GM18858 (cell line): ENCODE measurements around the gene ACD.

Source experiments
- ATAC-seq: cut with Tn5 transposase; IDR thresholded peaks from one replicate; pipeline ENCODE4 v1.9.1; 2021; ENCODE audit not compliant: unreplicated experiment

Gene ACD

DNA sequence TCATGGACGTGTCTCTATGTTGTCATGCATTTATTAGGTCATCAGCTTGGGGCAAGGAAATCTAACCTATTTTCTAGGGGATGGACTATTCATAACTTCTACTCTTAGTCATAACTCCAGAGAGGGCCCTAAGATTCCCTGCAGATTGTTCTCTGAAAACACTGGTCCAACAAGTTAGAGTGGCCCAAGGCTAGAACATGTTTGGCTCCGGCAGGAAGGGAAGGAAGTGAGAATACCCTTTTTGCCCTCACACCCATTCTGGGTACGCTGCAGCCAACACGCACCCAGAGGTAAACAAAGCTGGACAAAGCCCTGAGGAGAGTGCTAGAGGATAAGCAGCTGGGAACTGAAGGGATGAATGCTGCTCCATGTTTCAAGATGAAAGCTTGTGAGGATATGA is 16.5 kb upstream of the ACD start:
- ATAC-seq = no peak

GRCh38 chr16:67675999-67676398 is 15.9 kb upstream of the ACD start:
- ATAC-seq = no peak

- ATAC-seq = no peak
Observed at GRCh38 chr16:67675579-67675935, 15.5 kb upstream of the ACD start.

GRCh38 chr16:67674851-67675578 is 15.0 kb upstream of the ACD start:
- no peak for ATAC-seq

- no peak for ATAC-seq
Observed at GRCh38 chr16:67673712-67674580, 13.9 kb upstream of the ACD start.

DNA sequence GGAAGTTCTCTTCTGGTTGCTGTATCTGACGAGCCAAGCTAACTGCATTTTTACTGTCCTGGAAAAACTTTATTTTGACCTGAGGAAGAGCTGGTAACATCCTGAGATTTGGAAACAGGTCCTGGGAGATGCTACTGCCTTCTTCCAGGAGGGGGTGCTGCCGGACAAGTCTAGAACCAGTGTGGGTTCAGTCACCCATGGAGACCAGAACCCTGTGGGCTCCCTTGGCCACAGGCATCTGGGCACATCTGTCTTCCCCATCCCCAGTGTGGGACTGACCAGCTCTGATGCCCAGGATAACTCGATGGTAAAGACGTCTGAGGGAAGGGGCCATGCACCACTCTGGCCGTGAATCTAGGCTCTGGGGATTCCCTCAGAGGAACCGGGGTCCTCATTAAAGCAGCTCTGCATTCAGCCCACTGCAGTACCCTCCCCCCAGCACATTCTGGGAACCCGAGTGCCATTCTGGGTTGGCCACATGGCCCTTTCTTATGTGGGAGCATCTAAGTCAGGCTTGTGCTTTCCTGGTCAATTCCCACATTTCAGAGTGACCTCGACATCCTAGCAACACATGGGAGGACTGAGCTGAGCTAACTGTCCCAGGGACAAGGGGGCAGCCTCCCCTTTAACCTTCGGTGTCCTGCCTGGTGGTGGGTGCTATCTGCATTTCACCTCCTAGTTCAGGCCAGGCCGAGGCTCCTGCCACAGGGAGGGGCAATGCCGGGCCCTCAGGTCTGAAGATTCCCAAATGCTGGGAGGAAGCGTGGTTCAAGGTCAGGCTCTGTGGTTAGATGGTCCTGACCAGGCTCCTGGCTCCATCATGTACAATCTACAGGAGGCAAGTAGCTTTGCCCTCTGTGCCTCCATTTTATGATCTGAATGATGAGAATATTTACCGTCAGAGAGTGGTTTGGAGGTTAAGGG is 12.9 kb upstream of the ACD start:
- no peak for ATAC-seq

DNA sequence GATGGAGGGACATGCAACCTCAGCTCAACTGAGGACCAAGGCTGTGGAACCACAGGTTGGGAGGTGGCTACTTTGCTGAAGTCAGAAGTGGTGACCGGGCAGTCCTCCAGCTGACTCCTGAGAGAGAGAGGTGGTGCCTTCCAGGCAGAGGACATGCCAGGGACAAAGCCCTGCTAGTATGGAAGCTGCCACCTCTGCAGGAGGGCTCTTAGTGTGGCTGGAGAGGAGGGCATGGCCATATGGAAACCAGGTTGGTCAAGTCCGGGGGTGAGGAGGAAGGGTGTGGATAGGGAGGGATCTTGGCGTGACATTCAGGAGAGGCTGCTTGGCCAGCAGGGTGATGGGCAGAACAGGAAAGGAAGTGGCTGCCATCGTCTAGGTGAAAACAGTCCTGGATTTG is 12.2 kb upstream of the ACD start:
- ATAC-seq = no peak

DNA sequence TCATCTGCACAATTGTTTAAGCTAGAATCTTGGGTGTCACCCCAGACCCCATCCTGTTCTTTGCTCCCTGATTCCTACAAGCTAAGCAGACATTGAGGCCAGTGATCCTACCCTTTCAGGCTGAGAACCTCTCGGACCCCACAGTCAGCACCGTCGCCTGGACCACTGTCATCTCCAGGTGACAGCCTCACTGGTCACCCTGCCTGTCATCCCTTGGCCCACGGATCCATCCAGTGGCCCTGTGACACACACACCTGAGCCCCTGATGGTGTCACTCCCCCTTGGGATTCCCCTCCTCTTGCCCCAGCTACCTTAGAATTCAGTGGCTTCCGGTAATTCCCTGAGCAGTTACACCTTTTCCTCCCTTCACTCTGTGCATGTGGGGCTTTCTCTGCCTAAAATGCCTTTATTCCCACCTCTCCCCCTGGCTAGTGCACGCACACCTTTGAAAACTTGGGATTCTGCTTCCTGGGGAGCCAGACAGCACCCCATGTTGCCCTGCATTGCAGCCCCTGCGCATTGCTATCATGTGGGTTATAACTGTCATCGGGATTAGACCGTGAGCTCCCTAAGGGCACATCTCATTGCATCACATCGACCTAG is 9.5 kb upstream of the ACD start:
- ATAC-seq = no peak

GRCh38 chr16:67668495-67669157 is 8.6 kb upstream of the ACD start:
- no peak for ATAC-seq

- ATAC-seq = peak; percentile 71
Observed at GRCh38 chr16:67667817-67668494, 7.9 kb upstream of the ACD start.

GRCh38 chr16:67667453-67667816 is 7.4 kb upstream of the ACD start:
- ATAC-seq = no peak

- peak; percentile 44 for ATAC-seq
Observed at GRCh38 chr16:67666559-67667452, 6.7 kb upstream of the ACD start, which contains the start of the genes C16orf86 and ENKD1. C16orf86 (plus strand) TSS chr16:67666814; CDS start chr16:67666971, 157 bp downstream. ENKD1 (minus strand) TSS chr16:67666750; CDS start chr16:67666442, 308 bp downstream.

DNA sequence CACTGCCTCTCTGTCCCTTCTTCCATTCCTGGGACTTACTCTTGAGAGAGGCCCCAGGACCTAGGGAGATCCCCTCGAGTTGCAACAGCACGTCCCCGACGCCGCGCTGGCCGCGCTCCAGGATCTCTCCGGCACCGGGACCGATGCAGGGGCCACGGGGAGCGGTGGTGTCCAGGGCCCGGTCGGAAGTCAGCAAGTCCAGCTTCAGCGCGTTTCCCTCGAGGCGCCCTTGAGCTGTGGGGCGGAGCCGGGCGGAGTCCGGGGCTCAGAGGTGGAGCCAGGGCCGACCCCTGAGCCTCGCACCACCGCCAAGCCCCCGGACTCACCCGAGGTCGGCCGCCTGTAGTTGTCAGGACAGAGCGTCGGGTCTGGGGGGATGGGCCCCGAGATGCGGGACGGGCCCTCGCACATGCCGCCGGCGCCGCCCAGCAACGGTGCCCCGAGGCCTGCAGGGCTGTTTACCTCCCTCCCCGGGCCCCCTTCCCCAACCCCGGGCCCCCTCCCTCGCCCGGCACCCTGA is 6.0 kb upstream of the ACD start:
- ATAC-seq = no peak

DNA sequence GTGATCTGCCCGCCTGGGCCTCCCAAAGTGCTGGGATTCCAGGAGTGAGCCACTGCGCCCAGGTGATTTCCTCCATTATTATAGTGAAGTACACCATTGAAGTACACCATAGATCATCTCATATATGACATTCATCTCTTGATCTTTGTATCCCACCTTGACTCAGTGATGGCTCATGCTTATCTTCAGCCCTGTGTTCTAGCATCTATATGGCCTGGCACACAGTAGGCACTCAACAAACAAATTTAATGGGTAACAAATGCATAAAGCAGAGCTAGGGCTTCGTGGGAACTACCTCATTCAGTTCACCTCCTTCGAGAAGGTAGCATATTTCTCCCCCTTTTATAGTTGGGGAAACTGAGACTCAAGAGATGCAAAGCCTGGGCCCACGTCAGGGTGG is 5.5 kb upstream of the ACD start:
- ATAC-seq = no peak

DNA sequence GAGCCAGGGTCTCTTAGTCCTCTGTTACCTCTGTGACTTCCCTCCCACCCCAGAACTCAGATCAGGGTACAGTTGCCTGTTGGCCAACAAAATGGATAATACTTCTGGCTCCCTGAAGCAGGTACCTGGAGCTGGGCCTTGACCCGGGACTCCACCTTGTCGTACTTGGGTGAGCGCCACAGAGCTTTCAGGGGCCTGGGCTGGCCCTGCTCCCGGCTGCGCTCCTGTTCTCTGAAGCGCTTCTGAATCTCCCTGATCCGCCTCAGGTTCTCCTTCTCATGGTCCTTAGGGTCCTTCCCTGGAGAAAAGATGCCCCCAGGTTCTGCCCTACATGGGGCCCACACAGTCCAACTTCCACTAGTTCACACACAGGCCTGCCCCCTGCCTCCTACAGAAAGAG is 4.8 kb upstream of the ACD start:
- ATAC-seq = no peak

DNA sequence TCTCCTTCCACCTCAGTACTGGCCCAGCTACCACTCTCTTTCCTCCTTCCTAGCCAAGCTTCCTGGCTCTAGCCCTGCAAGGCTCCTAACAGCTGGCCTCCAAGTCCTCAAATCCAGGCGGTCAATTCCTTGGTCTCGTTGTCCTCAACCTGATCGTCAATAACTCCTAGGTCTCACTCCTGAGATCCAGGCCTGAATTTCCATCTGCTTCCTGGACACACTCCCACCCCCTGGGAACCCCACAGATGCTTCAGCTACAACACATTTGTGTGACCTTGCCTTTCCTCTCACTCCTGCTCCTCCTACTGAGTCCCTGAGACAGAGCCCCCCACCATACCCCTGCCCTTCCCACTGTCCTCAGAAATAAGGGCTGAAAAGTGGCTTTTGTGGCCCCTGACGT is 4.2 kb upstream of the ACD start:
- ATAC-seq = no peak

DNA sequence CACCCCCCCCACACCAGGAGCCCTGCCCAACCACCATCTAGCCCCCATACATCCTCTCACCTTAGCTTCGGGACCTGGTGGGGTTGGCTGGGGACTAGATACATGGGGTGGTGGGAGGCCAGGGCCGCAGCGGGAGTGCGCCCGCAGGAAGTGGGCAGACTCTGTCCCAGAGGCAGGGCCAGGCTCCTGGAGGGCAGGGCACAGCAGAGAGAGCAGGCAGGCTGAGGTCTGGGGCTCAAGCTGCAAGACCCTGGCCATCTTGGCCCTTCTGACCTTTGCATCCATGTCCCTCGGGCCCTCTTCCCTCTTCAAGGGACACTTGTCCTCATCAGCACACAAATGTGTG is 3.8 kb upstream of the ACD start:
- ATAC-seq = no peak

DNA sequence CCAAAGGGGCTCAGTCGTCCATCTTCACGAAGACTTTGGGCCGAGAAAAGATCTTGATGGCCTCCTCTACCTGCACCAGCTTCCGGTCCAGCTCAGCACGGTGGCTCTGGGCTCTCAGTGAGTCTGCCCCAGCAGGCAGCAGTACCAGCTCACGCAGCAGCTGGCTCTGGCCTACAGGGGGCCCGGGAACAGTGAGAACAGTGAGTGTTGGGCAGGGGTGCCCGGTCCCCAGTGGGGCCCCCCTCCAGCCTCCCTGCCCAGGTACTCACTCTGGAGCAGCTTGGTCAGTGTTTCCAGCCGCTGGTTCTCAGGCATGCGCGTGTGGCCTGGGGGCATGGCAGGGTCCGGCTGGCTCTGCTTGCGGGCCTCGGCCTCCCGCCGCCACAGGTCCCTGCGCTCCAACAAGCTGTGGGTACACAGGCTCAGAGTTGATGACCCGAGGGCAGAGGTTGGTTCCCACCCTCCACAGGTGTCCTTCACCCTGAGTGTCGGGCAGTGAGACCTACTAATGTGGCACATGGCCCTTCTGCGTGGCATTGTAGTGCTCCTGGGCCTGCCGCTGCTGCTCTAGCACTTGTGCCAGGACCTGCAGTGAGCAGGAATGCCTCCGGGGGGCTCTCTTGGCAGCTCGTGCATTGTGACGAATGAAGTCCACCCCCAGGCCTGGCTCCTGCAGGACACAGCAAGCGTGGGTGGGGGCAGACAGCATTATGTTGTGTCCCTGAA is 3.3 kb upstream of the ACD start:
- no peak for ATAC-seq
